ENCODE data around the gene KCNN2. TPM values are rescaled to one million over a fixed set of nuclear protein-coding genes. Genes with fewer than 3 reads are reported as not detected.
"Not testable (repeated sequence)": the region's sequence is repeated elsewhere in the genome, so short reads cannot be mapped to it uniquely, and the experiment has no call there.

KCNN2 gene
- total RNA-seq, 1 experiment from 2014 or later = 11.9 TPM

DNA sequence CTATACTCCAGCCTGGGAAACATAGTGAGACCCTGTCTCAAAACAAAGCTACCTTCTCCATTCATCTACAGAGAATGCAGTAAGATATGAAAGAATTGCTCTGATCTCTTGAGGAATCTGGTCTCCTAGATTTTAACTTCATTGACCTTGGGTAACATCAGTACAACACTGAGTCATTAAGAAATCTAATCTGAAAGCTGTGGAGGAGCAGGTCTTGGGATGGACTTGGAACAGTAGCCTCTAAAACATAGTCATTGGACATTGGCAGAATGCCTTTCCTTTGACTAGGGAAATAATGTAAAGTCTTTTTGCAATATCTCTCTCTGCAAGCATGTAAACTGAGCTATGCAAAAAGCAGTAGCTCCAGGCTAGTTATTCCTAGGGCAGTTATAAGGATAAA is 58.1 kb downstream of the KCNN2 start (continued):
- TF ChIP-seq E2F1 (CRISPR knock-in tag; IDR thresholded peaks at IDR 0.05) = no peak
- TF ChIP-seq ETV6 (CRISPR knock-in tag; IDR thresholded peaks at IDR 0.05) = no peak

- DNase-seq (ENCODE audit: low spot score) = no peak
- peaks cover 14% of the 10 kb centered on the region for H3K4me1 Mint-ChIP-seq
- POLR2A ChIA-PET = interaction anchor here (1.2 kb wide), 1 partner anchor 10 kb away, joined by 3 read pairs; no protein-coding TSS in a partner anchor
- H3K4me3 Mint-ChIP-seq = no peak overlapping the region
- TF ChIP-seq ZNF138 (CRISPR knock-in tag; conservative IDR thresholded peaks at IDR 0.05) = no peak
- no peak for TF ChIP-seq ZNF121 (CRISPR knock-in tag; IDR thresholded peaks at IDR 0.05)
- no peak for TF ChIP-seq ESRRA (CRISPR knock-in tag; IDR thresholded peaks at IDR 0.05; ENCODE audit: borderline replicate concordance)
- no peak for TF ChIP-seq USF1 (CRISPR knock-in tag; IDR thresholded peaks at IDR 0.05)
- TF ChIP-seq FOXP1 (CRISPR knock-in tag; IDR thresholded peaks at IDR 0.05; ENCODE audit: borderline replicate concordance) = no peak
- no peak for TF ChIP-seq CBFB (CRISPR knock-in tag; IDR thresholded peaks at IDR 0.05; ENCODE audit: low read depth)
- TF ChIP-seq, protein P1, sequence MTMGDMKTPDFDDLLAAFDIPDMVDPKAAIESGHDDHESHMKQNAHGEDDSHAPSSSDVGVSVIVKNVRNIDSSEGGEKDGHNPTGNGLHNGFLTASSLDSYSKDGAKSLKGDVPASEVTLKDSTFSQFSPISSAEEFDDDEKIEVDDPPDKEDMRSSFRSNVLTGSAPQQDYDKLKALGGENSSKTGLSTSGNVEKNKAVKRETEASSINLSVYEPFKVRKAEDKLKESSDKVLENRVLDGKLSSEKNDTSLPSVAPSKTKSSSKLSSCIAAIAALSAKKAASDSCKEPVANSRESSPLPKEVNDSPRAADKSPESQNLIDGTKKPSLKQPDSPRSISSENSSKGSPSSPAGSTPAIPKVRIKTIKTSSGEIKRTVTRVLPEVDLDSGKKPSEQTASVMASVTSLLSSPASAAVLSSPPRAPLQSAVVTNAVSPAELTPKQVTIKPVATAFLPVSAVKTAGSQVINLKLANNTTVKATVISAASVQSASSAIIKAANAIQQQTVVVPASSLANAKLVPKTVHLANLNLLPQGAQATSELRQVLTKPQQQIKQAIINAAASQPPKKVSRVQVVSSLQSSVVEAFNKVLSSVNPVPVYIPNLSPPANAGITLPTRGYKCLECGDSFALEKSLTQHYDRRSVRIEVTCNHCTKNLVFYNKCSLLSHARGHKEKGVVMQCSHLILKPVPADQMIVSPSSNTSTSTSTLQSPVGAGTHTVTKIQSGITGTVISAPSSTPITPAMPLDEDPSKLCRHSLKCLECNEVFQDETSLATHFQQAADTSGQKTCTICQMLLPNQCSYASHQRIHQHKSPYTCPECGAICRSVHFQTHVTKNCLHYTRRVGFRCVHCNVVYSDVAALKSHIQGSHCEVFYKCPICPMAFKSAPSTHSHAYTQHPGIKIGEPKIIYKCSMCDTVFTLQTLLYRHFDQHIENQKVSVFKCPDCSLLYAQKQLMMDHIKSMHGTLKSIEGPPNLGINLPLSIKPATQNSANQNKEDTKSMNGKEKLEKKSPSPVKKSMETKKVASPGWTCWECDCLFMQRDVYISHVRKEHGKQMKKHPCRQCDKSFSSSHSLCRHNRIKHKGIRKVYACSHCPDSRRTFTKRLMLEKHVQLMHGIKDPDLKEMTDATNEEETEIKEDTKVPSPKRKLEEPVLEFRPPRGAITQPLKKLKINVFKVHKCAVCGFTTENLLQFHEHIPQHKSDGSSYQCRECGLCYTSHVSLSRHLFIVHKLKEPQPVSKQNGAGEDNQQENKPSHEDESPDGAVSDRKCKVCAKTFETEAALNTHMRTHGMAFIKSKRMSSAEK (CRISPR knock-in tag; IDR thresholded peaks at IDR 0.05; ENCODE audit: borderline replicate concordance) = no peak
- TF ChIP-seq, protein P2, sequence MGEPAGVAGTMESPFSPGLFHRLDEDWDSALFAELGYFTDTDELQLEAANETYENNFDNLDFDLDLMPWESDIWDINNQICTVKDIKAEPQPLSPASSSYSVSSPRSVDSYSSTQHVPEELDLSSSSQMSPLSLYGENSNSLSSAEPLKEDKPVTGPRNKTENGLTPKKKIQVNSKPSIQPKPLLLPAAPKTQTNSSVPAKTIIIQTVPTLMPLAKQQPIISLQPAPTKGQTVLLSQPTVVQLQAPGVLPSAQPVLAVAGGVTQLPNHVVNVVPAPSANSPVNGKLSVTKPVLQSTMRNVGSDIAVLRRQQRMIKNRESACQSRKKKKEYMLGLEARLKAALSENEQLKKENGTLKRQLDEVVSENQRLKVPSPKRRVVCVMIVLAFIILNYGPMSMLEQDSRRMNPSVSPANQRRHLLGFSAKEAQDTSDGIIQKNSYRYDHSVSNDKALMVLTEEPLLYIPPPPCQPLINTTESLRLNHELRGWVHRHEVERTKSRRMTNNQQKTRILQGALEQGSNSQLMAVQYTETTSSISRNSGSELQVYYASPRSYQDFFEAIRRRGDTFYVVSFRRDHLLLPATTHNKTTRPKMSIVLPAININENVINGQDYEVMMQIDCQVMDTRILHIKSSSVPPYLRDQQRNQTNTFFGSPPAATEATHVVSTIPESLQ (CRISPR knock-in tag; IDR thresholded peaks at IDR 0.05) = no peak
- no peak overlapping the region for H3K27ac Mint-ChIP-seq
- ATAC-seq = peak; percentile 70; the same call in 1 of the 2 replicates
- CTCF ChIA-PET = interaction anchor here (0.7 to 1.4 kb wide), 3 partner anchors 11 to 23 kb away, joined by 3 to 5 read pairs (median 5); no protein-coding TSS in a partner anchor
- no peaks in the 10 kb centered on the region for H3K27me3 Mint-ChIP-seq (ENCODE audit: low read depth)
- peaks cover 20% of the 10 kb centered on the region for H3K9me3 Mint-ChIP-seq
- peaks cover 19% of the 10 kb centered on the region for H3K36me3 Mint-ChIP-seq
These were observed 65.3 kb downstream of the KCNN2 start for GRCh38 chr5:114427204-114427603.

DNA sequence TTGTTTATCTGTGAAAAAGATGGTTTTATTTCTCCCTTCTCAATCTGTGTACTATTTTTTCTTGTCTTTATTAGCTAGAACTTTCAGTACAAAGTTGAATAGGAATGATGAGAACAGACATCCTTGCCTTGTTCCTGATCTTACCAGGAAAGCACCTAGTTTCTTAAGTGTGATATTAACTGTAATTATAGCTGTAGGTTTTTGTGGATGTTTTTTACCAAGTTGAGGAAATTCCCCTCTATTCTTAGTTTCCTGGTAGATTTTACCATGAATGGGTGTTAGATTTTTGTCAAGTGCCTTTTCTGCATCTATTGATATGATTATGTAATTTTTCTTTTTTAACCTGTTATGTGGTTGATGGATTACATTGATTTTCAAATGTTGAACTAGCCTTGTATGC is 68.7 kb downstream of the KCNN2 start:
- Mint-ChIP-seq H3K27me3 (ENCODE audit: low read depth) (no peaks in the 10 kb centered on the region), H3K4me1 (peaks cover 22% of the 10 kb centered on the region), H3K36me3 (peaks cover 20% of the 10 kb centered on the region), H3K4me3 (no peak overlapping the region), H3K27ac (no peak overlapping the region), H3K9me3 (peaks cover 22% of the 10 kb centered on the region)
- ChIA-PET POLR2A (no interaction called here), CTCF (no interaction called here)
- DNase-seq (ENCODE audit: low spot score) = no peak
- TF ChIP-seq ZNF396 (CRISPR knock-in tag; IDR thresholded peaks at IDR 0.05; ENCODE audit: borderline replicate concordance) (no peak), SP1 (CRISPR knock-in tag; conservative IDR thresholded peaks at IDR 0.05) (no peak), HMGA2 (CRISPR knock-in tag; IDR thresholded peaks at IDR 0.05) (no peak), NR2C2 (CRISPR knock-in tag; IDR thresholded peaks at IDR 0.05) (no peak), ZNF416 (CRISPR knock-in tag; IDR thresholded peaks at IDR 0.05) (no peak)
- TF ChIP-seq, protein P3, sequence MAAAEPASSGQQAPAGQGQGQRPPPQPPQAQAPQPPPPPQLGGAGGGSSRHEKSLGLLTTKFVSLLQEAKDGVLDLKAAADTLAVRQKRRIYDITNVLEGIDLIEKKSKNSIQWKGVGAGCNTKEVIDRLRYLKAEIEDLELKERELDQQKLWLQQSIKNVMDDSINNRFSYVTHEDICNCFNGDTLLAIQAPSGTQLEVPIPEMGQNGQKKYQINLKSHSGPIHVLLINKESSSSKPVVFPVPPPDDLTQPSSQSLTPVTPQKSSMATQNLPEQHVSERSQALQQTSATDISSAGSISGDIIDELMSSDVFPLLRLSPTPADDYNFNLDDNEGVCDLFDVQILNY (CRISPR knock-in tag; IDR thresholded peaks at IDR 0.05) = no peak
- TF ChIP-seq, protein P4, sequence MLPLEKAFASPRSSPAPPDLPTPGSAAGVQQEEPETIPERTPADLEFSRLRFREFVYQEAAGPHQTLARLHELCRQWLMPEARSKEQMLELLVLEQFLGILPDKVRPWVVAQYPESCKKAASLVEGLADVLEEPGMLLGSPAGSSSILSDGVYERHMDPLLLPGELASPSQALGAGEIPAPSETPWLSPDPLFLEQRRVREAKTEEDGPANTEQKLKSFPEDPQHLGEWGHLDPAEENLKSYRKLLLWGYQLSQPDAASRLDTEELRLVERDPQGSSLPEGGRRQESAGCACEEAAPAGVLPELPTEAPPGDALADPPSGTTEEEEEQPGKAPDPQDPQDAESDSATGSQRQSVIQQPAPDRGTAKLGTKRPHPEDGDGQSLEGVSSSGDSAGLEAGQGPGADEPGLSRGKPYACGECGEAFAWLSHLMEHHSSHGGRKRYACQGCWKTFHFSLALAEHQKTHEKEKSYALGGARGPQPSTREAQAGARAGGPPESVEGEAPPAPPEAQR (CRISPR knock-in tag; IDR thresholded peaks at IDR 0.05) = no peak
- ATAC-seq = no peak

DNA sequence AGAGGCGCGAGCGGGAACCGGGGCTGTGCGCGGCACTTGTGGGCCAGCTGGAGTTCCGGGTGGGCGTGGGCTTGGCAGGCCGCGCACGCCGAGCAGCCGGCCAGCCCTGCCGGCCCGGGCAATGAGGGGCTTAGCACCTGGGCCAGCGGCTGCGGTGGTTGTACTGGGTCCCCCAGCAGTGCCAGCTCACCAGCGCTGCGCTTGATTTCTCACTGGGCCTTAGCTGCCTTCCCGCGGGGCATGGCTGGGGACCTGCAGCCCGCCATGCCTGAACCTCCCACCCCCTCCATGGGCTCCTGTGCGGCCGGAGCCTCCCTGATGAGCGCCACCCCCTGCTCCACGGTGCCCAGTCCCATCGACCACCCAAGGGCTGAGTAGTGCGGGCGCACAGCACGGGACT is 70.8 kb downstream of the KCNN2 start:
- POLR2A ChIA-PET; H3K27me3 Mint-ChIP-seq (ENCODE audit: low read depth); H3K4me3 Mint-ChIP-seq; ATAC-seq; H3K27ac Mint-ChIP-seq; DNase-seq (ENCODE audit: low spot score): not testable (repeated sequence)
- CTCF ChIA-PET = interaction anchor here (1.3 to 3.2 kb wide), 2 partner anchors 14 to 17 kb away, joined by 3 to 11 read pairs; no protein-coding TSS in a partner anchor
- Mint-ChIP-seq H3K36me3 (peaks cover 20% of the 10 kb centered on the region), H3K9me3 (peaks cover 22% of the 10 kb centered on the region), H3K4me1 (peaks cover 41% of the 10 kb centered on the region)
